Stimulated activated CD8-positive, alpha-beta memory T cell treated with anti-CD3 and anti-CD28 coated beads, Interleukin-12 subunit alpha, Interleukin-12 subunit beta, amount 100 ng/mL, for 1 hour (primary cell): ENCODE data around the gene TLCD1.

ENCODE experiments used
- DNase-seq: peaks from one replicate; pipeline ENCODE4 v3.0.0-alpha.2; 2020; ENCODE audit warnings: low read depth

The TLCD1 gene

GRCh38 chr17:28686296-28686695, 39.7 kb downstream of the TLCD1 start:
- DNase-seq = no peak

DNA sequence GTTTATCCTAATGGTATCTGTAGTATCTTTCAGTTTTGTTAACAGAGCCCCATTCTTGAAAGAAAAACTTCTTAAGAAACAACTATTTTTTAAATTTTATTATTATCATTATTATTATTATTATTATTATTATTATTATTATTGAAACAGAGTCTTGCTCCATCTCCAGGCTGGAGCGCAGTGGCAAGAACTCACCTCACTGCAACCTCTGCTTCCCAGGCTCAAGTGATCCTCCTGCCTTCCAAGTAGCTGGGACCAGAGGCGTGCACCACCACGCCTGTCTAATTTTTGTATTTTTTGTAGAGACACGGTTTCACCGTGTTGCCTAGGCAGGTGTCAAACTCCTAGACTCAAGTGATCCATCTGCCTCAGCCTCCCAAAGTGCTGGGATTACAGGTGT, 40.7 kb downstream of the TLCD1 start:
- DNase-seq = no peak

- no peak for DNase-seq
These were observed 41.1 kb downstream of the TLCD1 start for GRCh38 chr17:28684963-28685362.

DNA sequence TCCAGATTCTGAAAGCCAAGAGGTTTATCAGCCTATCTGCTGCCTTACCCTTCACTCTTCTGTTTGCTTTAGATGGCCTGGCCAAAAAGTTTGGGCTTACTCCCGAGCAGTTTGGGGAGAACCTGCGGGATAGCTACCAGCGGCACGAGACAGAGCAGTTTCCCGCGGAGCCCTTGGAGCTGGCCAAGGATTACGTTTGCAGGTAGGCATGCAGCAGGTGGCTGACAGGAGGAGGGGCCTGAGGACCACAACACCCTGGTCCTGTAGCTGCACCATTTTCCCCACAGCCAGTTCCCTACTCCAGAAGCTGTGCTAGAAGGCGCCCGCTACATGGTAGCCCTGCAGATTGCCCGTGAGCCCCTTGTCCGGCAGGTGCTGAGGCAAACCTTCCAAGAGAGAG, 43.4 kb downstream of the TLCD1 start:
- no peak for DNase-seq

- DNase-seq = no peak
These were observed 50.1 kb downstream of the TLCD1 start for GRCh38 chr17:28675980-28676379.

DNA sequence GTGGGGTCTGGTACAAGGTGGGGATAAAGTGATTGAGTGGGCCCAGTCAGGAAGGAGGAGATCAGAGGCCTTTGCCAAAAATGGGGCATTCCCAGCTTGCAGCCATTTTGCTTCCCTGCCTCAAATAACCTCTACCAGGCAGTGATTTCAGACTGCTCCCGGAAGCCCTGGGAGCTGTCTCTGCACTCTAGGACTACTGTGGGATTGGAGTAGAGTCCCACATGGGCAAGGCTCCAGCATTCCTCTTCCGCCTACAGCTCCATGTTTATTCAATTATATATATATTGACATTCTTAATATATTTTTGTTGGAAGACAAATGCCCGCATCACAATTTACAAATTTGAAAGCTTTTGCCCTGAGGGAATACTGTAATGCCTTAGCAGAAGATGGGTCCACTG, 50.5 kb downstream of the TLCD1 start:
- no peak for DNase-seq
